Stimulated activated CD4-positive, alpha-beta T cell treated with anti-CD3 and anti-CD28 coated beads, Interleukin-12 subunit alpha, Interleukin-12 subunit beta, amount 100 ng/mL, for 24 hours (primary cell): ENCODE data around the gene SREBF1.

Experiments
- DNase-seq, 2 experiments: peaks; one replicate each; pipeline ENCODE4 v3.0.0-alpha.2; 2020; ENCODE audit warnings: low read depth in 2 of 2

Gene SREBF1

DNA sequence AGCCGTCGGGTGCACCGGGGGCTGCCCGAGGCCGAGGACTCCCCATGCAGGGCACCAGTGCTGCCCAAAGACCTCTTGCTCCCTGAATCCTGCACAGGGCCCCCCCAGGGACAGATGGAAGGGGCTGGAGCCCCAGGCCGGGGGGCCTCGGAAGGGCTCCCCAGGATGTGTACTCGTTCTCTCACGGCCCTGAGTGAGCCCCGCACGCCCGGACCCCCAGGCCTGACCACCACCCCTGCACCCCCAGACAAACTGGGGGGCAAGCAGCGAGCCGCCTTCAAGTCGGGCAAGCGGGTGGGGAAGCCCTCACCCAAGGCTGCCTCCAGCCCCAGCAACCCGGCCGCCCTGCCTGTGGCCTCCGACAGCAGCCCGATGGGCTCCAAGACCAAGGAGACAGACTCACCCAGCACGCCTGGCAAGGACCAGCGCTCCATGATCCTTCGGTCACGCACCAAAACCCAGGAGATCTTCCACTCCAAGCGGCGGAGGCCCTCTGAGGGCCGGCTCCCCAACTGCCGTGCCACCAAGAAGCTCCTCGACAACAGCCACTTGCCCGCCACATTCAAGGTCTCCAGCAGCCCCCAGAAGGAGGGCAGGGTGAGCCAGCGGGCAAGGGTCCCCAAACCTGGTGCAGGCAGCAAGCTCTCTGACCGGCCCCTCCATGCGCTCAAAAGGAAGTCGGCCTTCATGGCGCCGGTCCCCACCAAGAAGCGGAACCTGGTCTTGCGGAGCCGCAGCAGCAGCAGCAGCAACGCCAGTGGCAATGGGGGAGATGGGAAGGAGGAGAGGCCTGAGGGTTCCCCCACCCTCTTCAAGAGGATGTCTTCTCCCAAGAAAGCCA is 40.6 kb downstream of the SREBF1 start:
- no peak for DNase-seq

DNA sequence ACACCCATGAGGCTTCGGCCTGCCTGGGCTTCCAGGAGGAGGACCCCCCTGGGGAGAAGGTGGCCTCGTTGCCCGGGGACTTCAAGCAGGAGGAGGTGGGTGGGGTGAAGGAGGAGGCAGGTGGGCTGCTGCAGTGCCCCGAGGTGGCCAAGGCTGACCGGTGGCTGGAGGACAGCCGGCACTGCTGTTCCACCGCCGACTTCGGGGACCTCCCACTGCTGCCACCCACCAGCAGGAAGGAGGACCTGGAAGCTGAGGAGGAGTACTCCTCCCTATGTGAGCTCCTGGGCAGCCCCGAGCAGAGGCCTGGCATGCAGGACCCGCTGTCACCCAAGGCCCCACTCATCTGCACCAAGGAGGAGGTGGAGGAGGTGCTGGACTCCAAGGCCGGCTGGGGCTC is 41.5 kb downstream of the SREBF1 start:
- no peak for DNase-seq

DNA sequence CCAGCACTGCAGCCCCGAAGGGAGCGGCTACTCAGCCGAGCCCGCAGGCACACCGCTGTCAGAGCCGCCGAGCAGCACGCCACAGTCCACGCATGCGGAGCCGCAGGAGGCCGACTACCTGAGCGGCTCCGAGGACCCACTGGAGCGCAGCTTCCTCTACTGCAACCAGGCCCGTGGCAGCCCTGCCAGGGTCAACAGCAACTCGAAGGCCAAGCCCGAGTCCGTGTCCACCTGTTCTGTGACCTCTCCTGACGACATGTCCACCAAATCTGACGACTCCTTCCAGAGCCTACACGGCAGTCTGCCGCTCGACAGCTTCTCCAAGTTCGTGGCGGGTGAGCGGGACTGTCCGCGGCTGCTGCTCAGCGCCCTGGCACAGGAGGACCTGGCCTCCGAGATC is 42.4 kb downstream of the SREBF1 start:
- no peak for DNase-seq

DNA sequence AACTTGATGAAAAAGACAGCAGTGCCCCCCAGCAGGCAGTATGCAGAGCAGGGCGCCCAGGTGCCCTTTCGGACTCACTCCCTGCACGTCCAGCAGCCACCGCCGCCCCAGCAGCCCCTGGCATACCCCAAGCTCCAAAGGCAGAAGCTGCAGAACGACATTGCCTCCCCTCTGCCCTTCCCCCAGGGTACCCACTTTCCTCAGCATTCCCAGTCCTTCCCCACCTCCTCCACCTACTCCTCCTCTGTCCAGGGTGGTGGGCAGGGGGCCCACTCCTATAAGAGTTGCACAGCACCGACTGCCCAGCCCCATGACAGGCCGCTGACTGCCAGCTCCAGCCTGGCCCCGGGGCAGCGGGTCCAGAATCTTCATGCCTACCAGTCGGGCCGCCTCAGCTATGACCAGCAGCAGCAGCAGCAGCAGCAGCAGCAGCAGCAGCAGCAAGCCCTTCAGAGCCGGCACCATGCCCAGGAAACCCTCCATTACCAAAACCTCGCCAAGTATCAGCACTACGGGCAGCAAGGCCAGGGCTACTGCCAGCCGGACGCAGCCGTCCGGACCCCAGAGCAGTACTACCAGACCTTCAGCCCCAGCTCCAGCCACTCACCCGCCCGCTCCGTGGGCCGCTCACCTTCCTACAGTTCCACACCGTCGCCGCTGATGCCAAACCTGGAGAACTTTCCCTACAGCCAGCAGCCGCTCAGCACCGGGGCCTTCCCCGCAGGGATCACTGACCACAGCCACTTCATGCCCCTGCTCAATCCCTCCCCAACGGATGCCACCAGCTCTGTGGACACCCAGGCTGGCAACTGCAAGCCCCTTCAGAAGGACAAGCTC is 43.2 kb downstream of the SREBF1 start:
- no peak for DNase-seq

DNA sequence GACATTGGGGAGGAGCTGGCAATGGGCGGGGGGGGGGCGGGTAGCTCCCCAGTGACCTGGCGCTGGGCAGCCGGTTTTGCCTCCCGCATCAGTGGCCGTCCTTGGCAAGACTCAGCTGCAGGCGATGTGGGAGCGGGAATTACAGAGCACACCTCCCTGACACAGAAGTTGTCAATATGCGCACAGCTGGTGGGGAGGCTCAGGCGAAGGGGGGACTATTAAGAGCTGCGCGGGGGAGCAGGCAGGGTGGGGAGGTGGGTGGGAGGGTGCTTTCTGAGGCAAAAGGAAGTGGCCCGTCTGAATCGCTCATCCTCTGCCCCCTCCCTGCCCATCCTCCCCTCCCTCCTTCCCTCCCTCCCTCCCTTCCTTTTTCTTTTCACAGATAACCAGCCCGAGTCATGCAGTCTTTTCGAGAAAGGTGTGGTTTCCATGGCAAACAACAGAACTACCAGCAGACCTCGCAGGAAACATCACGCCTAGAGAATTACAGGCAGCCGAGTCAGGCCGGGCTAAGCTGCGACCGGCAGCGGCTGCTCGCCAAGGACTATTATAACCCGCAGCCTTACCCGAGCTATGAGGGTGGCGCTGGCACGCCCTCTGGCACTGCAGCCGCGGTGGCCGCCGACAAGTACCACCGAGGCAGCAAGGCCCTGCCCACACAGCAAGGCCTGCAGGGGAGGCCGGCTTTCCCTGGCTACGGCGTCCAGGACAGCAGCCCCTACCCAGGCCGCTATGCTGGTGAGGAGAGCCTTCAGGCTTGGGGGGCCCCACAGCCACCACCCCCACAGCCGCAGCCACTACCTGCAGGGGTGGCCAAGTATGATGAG is 44.0 kb downstream of the SREBF1 start:
- DNase-seq, result no peak

DNA sequence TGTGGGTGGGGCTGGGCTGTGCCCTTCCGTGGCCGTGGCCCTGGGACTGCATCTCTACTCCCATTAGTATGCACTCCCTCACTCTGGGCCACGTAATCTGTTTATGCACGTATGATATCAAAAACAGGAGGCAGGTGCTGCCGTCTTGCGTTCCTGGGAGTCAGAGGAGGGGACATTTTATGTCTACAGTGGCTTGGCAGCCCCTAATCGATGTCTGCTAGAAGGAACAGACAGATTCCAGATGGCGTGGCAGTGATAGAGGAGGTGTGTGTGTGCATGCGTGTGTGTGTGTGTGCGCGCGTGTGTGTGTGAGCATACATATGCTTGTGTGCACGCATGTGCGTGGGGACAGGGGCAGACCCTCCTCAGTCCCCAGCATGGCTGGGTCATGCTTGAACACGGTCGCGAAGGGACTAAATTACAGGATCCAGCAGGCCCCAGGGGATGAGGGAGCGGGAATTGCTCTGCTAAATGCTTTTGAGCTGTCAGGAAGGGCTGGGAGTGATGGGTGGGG is 44.7 kb downstream of the SREBF1 start:
- DNase-seq, result no peak

DNA sequence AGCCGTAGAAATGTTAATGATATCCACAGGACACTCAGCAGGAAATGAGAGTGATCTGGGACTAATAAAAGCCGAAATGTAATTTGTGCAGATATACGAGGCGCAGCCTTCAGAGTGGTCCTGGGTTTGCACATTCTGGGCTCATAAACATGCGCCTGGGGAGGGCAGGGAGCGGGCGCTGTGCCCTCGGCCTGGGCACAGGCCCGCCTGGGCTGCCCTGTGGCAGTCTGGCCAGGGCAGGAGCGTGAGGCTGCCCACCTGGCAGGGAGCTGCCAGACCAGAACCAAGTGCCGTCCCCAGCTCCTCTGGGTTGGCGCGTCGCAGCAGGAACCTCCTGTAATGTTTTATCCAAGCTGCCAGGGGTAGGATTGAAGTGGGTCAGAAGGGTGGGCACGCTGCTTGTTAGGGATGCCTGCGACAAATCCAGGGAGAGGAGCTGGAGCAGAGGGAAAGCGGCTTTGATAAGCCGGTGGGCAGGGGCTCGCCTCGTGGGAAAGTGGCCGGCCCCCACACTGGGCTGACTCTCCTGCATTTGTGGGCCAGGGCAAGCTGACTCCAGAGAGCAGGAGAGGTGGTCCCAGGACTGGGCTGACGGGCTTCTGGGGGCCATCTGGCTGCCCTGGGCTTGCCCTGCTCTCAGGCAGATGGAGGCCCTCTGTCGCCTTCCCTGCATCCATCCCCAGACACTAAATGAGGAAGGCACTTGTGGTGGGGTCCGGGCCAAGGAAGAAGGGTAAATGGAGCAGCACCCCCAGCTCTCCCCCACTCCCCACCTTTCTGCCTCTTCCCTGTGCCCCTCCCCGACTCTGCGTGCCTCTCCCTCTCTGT is 45.9 kb downstream of the SREBF1 start:
- DNase-seq, result no peak

DNA sequence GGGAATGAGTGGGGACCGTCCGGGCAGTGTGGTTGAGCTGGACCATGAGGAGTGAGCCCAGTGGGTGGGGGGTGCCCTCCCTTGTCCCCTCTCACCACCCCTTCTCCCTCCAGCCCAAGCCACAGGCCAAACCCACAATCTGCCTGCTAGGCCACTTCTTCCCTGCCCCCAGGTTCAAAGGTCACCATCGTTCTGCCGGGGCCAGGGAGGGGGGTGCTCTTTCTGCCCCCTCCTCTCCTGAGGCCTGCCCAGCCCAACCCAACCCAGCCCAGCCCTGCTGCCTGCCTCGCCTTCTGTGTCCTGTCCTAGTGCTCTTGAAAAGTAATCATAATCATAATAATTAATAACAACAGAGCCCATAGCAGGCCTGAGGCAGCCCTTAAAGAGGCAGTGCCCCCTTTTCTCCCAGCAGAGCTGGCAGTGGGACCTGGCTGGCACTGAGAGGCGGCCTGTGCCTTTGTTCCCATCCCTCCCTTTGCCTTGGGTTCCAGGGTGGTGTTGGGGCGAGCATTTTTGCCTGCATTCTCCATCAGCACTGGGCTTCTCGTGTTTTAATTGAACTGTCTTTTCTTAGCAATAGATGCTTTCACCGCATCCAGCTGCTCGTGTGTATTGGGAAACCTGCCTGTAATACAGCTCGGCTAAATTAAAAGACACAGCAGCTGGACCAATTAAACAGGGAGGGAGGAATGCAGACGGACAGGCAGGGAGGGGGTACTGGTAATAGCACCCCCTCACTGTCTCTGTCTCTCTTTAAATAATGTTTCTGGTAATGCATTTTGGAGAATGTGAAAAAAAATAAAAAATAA is 46.8 kb downstream of the SREBF1 start:
- no peak for DNase-seq

DNA sequence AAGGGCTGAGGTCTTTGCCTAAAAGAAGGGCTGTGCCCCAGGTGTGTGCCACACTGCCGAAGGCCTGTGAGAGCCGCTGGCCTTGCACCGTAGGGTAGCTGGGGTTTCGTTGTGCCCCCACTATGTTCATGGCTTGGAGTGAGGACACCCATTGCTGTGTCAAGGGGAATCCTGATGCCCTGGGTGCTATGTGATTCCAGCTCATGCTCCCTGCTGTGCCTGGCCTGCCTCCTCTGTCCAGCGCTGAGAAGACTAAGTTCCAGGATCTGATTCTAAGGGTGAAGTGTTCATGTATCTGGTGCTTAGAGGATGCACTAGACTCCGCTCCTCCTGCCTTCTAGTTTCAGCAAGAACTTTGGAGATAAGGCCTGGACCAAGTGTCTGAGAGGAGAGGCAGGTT is 47.4 kb downstream of the SREBF1 start:
- no peak for DNase-seq

DNA sequence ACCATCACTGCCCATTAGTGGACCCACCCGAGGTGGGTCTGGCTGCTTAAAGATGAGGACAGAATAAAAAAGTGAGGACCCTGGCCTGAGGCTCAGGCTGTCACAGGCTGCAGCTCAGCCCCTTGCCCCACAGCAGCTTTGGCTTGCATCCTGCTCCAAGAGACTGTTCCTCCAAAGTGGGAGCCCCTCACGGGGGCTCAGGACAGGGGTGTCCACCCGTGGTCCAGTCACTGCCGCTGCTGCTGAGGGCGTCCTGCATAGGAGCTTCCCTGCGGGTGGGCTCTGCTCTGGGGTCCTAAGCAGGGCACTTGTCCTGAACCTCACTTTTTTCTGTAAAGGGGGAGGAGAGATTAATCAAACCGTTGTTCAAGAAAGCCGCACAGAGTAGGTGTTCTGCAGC is 47.8 kb downstream of the SREBF1 start:
- DNase-seq, result no peak

DNA sequence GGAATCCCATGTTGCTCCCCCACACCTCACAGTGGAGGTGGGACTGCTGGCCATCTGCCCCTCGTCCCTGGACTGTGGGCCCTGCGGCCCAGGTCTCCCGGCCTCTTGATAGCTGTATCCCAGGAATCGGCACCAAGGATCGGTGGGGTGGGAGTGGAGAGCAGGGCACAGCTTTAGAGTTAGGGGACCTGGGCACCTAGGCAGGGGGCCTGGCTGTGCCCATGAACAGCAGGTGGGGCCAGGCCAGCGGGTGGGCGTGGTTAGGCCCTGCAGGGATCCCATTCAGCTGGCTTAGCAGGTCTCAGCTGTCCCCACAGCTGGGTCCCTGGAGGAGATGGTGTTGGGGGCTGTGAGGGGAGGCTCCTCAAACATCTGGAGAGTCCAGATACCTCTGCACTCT is 49.2 kb downstream of the SREBF1 start:
- no peak for DNase-seq

DNA sequence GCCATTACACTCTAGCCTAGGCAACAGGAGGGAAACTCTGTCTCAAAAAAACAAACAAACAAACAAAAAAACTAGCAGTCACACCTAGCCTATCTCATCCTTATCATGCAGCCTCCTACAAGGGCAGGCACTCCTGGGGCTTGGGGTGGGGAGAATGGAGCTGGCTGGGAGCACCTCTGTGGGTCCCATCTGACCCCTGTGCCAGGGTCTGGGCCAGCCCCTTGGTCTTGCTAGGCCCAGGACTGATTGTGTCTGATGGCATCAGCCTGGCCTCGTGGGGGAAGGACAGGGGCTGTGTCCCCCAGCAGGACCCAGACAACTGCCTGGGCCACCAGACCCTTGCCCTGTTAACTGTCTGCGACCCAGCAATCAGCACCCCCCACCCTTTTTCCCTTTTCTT is 49.8 kb downstream of the SREBF1 start:
- DNase-seq, result no peak

DNA sequence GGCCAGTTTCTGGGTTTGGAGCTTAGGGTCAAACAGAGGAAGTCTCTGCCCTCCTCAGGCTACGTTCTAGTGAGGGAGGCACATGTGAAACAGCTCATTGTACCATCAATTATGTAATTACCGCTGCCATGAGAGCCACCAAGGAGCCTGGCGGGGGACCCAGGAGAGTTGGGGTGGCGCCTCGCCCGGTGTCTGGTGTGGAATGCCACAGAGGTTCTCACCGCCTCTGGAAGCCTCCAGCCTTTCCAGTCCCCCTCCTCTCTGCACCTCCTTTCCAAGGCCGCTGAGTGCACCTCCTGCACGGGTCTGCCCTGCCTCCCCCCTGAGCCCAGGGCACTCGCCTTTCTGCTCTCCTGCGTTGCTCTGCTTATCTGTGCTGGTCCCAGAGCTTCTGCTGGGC is 51.4 kb downstream of the SREBF1 start:
- DNase-seq, result no peak

DNA sequence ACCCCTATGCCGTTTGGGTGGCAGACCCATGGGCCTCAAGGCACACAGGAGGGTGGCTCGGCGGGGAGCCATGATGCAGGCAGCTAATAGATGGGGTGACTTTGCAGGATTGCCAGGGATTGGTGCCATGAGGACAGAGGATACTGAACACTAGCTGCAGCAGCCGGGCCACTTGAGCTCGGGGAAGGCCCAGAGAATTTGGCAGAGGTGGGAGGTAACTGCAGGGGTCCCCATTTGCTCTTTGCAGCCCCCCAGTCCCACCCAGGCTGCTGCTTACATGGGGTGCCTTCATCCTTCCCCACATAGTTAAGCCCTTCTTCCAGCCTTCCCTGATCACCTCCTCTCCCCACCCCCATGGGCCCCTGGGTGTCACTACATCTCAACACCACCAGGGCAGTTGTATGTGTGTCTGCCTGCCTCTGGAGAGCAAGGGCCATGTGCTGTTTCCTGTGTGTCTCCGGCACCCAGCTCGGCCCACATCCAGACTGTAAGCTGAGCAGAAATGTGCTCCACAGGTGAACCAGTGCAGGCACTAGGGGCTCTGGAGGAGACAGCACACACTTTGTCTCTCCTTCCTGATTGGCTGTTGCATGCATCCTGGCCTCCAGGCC is 52.0 kb downstream of the SREBF1 start:
- no peak for DNase-seq

DNA sequence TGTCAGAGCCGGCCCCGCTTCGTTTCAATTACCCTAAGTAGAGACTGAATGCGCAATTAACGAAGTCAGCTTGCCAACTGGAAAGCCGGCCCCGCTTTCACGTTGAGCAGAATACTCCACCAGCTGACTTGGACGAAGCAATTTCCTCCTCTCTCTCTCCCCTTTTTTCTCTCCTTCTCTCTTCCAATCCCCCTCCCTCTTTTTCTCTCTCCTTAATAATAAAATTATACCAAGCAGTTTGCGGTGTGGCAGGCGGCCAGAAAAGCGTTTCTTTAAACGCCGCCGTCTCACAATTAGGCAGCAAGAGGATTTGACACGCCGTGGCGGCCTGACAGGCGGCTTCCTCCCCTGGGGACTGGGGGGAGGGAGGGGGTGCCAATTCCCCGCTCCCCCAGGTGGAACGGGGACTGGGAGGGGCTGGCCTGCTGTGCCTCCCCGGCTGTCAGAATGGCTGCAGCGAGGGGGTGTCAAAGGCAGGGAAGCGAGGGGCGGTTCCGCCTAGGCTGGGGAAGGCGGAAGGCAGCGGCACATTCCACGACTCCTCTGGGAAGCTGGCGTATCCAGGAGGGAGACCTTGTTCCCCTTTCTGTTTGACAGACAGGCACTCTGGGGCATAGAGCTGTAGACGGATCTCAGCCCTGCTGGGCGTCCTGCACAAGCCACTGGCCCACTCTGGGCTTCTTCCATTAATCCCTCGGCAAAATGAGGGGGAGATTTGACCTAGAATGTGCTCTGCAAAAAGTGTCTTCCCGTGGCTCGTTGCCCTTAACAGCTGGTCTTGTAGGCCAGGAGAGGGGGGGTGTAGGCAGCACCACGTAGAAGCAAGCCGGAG is 52.7 kb downstream of the SREBF1 start:
- DNase-seq, result no peak

DNA sequence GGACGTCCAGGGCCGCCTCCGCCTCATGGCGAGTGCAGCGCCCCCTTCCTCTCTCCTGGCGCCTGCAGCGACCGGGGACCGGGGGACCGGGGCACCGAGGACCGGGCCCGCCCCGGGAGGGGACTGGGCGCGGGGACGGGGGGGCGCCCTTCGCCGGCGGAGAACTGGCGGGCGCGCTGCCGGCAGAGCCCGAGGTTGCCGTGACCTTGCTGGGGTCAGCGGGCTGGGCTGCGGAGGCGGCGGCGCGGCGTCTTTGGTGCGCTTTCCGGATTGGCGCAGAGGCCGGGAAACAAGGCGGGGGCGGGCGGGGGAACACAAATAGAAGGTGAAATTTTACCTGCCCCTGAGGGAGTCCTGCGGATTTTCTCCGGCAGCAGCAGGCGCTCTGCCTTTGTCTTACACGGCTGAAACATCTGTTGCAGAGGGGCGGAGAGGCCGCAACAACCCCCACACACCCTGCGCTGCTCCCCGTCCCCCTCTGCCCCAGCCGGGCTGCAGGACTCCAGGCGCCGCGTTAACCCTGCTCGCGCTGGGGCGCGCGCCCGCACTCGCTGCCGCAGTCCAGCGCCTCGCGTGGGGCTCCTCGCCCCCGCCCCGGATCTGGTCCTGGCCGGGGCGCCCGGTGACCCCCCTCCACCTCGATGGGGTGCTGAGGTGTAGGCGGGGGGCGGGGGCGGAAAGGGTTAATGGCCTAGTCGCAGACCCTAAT is 53.5 kb downstream of the SREBF1 start:
- DNase-seq, result peak in 1 of 2 experiments; percentile 54

DNA sequence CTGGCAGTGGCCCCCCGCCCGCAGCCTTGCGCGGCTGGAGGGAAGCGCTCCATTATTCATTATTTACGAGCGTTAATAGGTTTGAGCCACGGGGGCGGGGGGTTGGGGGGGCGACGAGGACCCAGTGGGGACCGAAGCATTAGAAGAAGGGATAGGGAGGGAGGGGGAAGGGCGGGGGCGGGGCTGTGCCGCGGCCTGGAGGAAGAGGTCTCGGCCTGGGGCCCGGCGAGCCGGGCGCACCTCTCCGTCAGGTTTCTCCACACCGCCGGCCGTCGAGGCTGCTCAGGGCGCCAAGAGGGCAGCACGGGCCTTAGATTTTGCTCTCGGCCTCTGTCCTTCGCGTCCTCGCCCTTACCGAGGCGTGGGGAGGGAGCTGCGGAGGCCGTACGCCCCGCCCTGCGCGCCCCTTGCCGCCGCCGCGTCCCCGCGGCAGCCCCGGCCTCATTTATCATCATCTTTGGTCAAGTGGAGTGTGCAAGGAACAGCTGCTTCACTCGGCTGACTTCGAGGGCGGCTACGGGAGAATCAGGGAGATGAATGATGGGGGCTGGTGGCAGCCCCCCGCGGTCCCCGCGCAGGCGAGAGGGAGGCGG is 54.2 kb downstream of the SREBF1 start:
- DNase-seq, result no peak
